GM10248 (cell line): ENCODE data around the gene SCAMP2.

Experiments
- CTCF ChIA-PET: fragments of 300-600 bp; sonication (Branson Sonifier 250); formaldehyde crosslinking; extraction: SDS; loops from one replicate; lab custom pipeline; 2021; ENCODE audit warnings: antibody characterized with exemption; lab: Yijun Ruan, JAX
- POLR2A ChIA-PET: fragments of 350-650 bp; sonication (Branson Sonifier 250); formaldehyde crosslinking; extraction: SDS; loops from one replicate; lab custom pipeline; 2020; ENCODE audit warnings: antibody characterized with exemption; lab: Yijun Ruan, JAX
- DNase-seq: peaks from one replicate; pipeline ENCODE4 v3.0.0; 2012; ENCODE audit errors: extremely low spot score
- CTCF ChIP-seq: IDR thresholded peaks from 2 replicates; pipeline ENCODE4 v1.5.1; 2012; ENCODE audit warnings: mild to moderate bottlenecking, low read depth; ENCODE audit errors: extremely low read depth, missing control alignments, control extremely low read depth

The SCAMP2 gene

GRCh38 chr15:74801311-74801997 lies 71.7 kb downstream of the SCAMP2 start:
- ChIA-PET POLR2A (no interaction called here), CTCF (interaction anchor here (0.8 to 35.2 kb wide), 6 partner anchors 9 to 76 kb away, joined by 3 to 1226 read pairs (median 5); partner anchors contain the start of genes CSK, CYP1A1 and LMAN1L)
- TF ChIP-seq CTCF: no peak
- no peak for DNase-seq

- no peak for TF ChIP-seq CTCF
- DNase-seq: no peak
- CTCF ChIA-PET: interaction anchor here (0.7 to 35.2 kb wide), 13 partner anchors 9 to 183 kb away, joined by 3 to 1226 read pairs (median 5); partner anchors contain the start of genes CSK, CYP1A1 and LMAN1L
- POLR2A ChIA-PET: no interaction called here
Measured at GRCh38 chr15:74800559-74801094, 72.5 kb downstream of the SCAMP2 start.

GRCh38 chr15:74799856-74800558 lies 73.2 kb downstream of the SCAMP2 start:
- peak; percentile 97 for TF ChIP-seq CTCF
- CTCF ChIA-PET: interaction anchor here (0.6 to 35.2 kb wide), 35 partner anchors 10 to 371 kb away, joined by 3 to 1226 read pairs (median 4); partner anchors contain the start of genes CPLX3, CSK, LMAN1L and ULK3
- DNase-seq: peak; percentile 95
- POLR2A ChIA-PET: interaction anchor here (0.9 to 1.3 kb wide), 2 partner anchors 22 to 29 kb away, joined by 4 to 5 read pairs; no protein-coding TSS in a partner anchor

- CTCF ChIA-PET: interaction anchor here (0.6 to 35.2 kb wide), 35 partner anchors 9 to 370 kb away, joined by 3 to 1226 read pairs (median 4); partner anchors contain the start of genes CPLX3, CSK, LMAN1L and ULK3
- POLR2A ChIA-PET: interaction anchor here (0.9 to 1.3 kb wide), 2 partner anchors 22 to 28 kb away, joined by 4 to 5 read pairs; no protein-coding TSS in a partner anchor
- peak; percentile 42 for TF ChIP-seq CTCF
Measured at GRCh38 chr15:74799255-74799855, 73.8 kb downstream of the SCAMP2 start.

GRCh38 chr15:74798388-74799254 lies 74.5 kb downstream of the SCAMP2 start:
- ChIA-PET CTCF (interaction anchor here (0.7 to 35.2 kb wide), 31 partner anchors 9 to 370 kb away, joined by 3 to 1226 read pairs (median 5); partner anchors contain the start of genes CSK and ULK3), POLR2A (interaction anchor here (0.7 to 1.5 kb wide), 3 partner anchors 11 to 27 kb away, joined by 4 to 5 read pairs (median 4); no protein-coding TSS in a partner anchor)
- TF ChIP-seq CTCF: peak; percentile 65
- DNase-seq: peak; percentile 83

More at GRCh38 chr15:74799255-74799855, 73.8 kb downstream of the SCAMP2 start:
- no peak for DNase-seq
